ENCODE measurements around the gene HOGA1.
"Not testable (repeated sequence)": the region's sequence is repeated elsewhere in the genome, so short reads cannot be mapped to it uniquely, and the experiment has no call there.

DNA sequence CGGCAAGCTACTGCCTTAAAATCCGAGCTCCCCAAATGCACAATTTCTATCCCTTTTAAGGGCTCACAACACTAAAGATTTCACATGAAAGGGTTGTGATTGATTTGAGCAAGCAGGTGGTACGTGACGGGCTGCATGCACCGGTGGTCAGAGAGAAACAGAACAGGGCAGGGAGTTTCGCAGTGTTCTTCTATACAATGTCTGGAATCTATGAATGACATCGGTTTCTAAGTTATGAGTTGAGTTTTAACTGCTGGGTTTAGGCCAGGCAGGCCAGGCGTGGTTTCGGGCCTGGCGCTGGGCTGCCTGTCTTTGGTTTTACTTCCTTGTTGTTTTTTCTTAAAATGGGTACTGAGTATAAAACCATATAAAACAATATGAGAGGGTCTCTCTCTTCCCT lies 28.6 kb upstream of the HOGA1 start:
- TF ChIP-seq CTCF, POLR2A (IDR thresholded peaks at IDR 0.05): not testable (repeated sequence)

Data from adrenal gland (tissue), 5 donors.